Activated B cell treated with CpG ODN at 0.5 μM for 24 hours (primary cell): ENCODE measurements around the gene KIAA1671. TPM values are rescaled to one million over a fixed set of nuclear protein-coding genes. Genes with fewer than 3 reads are reported as not detected.

Experiments
- ATAC-seq: fragments of 200-7000 bp; cut with Tn5 transposase; one replicate; pipeline ENCODE4 v1.10.0; 2021; ENCODE audit warnings: low read depth, mild to moderate bottlenecking, moderate library complexity
- CTCF ChIA-PET: fragments of 350-600 bp; sonication (Branson Sonifier 250); formaldehyde crosslinking; loops from one replicate; lab custom pipeline; 2021; ENCODE audit warnings: antibody characterized with exemption; lab: Charles Lee
- POLR2A ChIA-PET: fragments of 350-600 bp; sonication (Branson Sonifier 250); formaldehyde crosslinking; loops from one replicate; lab custom pipeline; 2021; ENCODE audit warnings: antibody characterized with exemption; lab: Charles Lee
- DNase-seq: peaks from one replicate; pipeline ENCODE4 v3.0.0; 2022
- H3K27ac Mint-ChIP-seq: one replicate; pipeline ENCODE4 v1.8.0; 2020; ENCODE audit warnings: mixed read lengths
- H3K27me3 Mint-ChIP-seq: one replicate; pipeline ENCODE4 v1.8.0; 2021; ENCODE audit warnings: mixed read lengths
- H3K36me3 Mint-ChIP-seq: one replicate; pipeline ENCODE4 v1.8.0; 2021; ENCODE audit warnings: low read depth, mixed read lengths
- H3K4me1 Mint-ChIP-seq: one replicate; pipeline ENCODE4 v1.8.0; 2021; ENCODE audit warnings: mixed read lengths
- H3K4me3 Mint-ChIP-seq: one replicate; pipeline ENCODE4 v1.8.0; 2020; ENCODE audit warnings: mild to moderate bottlenecking, mixed read lengths
- H3K9me3 Mint-ChIP-seq: one replicate; pipeline ENCODE4 v1.8.0; 2020; ENCODE audit warnings: mixed read lengths
- intact Hi-C: fragments of 100-400 bp; cut with micrococcal nuclease; formaldehyde crosslinking; loops from one replicate; pipeline ENCODE4 v1.15.1; 2024
- total RNA-seq: library from RNA; stranded (reverse); gene quantifications from 2 replicates; pipeline ENCODE4 v1.2.3, GENCODE V29; 2022
- TF ChIP-seq, protein P1 (sequence below): fragments of 200-600 bp; IDR thresholded peaks from one replicate; pipeline ENCODE4 v1.8.0; 2022; ENCODE audit warnings: antibody characterized with exemption, mild to moderate bottlenecking

The KIAA1671 gene
- total RNA-seq, 1 donor from 2014 or later = 0.04 TPM

DNA sequence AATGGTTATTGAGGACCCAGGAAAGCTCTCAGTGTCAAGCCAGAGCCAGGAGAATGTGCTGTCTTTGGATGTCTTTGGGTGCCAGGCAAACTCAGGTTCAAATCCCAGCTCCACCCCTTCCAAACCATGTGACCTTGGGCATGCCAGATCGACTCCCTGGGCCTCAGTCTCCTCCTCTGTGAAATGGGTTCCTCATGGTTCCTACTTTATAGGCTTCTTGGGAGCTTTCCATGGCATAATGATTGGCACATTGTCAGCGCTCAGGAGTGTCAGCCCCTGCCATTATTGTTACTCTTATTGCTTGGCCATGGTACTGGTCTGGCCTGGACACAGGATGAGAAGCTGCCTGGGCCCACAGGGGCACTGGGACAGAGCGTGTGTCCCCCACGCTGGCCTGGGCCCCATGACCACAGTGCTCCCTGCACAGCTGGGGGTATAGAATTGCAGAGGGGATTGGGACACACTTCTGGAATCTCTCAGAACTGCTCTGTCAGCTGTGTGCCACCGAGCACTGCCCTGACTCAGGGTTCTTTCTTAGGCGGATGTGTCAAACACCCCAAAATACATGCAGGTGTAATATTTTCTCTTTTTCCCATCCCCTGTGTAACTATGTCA lies 209.5 kb downstream of the KIAA1671 start:
- POLR2A ChIA-PET = no interaction called here
- no peak overlapping the region for H3K4me3 Mint-ChIP-seq

DNA sequence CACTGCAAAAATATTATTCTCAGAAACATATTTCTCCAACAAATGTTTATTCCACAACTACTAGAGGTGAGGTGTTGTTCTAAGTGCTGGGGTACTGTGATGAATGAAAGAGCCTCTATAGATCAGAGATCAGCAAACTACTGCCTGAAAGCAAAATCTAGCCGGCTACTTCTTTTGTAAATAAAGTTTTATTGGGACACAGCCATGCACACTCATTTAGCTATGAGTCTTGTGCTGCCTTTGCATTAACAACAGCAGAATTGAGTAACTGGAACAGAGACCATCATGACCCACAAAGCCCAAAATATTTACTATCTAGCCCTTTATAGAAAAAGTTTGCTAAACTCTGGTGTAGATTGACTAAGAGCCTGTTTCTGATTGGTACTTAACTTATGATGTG lies 210.0 kb downstream of the KIAA1671 start:
- DNase-seq (no peak), ATAC-seq (no peak)
- TF ChIP-seq, protein P1, sequence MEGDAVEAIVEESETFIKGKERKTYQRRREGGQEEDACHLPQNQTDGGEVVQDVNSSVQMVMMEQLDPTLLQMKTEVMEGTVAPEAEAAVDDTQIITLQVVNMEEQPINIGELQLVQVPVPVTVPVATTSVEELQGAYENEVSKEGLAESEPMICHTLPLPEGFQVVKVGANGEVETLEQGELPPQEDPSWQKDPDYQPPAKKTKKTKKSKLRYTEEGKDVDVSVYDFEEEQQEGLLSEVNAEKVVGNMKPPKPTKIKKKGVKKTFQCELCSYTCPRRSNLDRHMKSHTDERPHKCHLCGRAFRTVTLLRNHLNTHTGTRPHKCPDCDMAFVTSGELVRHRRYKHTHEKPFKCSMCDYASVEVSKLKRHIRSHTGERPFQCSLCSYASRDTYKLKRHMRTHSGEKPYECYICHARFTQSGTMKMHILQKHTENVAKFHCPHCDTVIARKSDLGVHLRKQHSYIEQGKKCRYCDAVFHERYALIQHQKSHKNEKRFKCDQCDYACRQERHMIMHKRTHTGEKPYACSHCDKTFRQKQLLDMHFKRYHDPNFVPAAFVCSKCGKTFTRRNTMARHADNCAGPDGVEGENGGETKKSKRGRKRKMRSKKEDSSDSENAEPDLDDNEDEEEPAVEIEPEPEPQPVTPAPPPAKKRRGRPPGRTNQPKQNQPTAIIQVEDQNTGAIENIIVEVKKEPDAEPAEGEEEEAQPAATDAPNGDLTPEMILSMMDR = no peak
- Mint-ChIP-seq H3K9me3 (no peaks in the 10 kb centered on the region), H3K4me3 (no peak overlapping the region), H3K36me3 (no peaks in the 10 kb centered on the region), H3K27me3 (peaks cover 4% of the 10 kb centered on the region), H3K4me1 (no peaks in the 10 kb centered on the region), H3K27ac (no peak overlapping the region)
- CTCF ChIA-PET = no interaction called here
- POLR2A ChIA-PET = no interaction called here
- intact Hi-C loops = no loop called here

More for the DNA sequence above, 209.5 kb downstream of the KIAA1671 start:
- no peaks in the 10 kb centered on the region for H3K4me1 Mint-ChIP-seq
- H3K36me3 Mint-ChIP-seq = no peaks in the 10 kb centered on the region
- CTCF ChIA-PET = no interaction called here
- TF ChIP-seq, protein P1 = no peak
- no peaks in the 10 kb centered on the region for H3K9me3 Mint-ChIP-seq
- no peak overlapping the region for H3K27ac Mint-ChIP-seq
- DNase-seq (no peak), ATAC-seq (no peak)
- intact Hi-C loops = no loop called here
- H3K27me3 Mint-ChIP-seq = peaks cover 4% of the 10 kb centered on the region

DNA sequence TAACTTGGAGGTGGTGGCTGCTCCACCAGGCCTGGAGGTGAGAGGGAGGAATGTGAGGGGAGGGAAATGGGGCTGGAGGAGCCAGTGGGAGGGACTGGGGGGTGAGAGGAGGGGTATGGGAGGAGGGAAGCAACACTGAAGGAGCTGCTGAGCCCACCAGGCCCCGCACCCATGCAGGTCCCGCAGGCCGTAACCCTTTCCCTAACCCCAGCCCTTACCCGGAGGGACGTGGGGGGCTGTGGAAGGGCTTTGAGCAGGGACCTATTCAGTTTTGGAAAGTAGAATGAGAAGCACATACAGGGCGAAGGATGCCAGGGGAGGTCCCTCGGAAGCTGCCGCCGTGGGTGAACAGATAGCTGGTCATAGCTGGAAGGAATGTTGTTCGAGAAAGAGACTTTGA lies 213.3 kb downstream of the KIAA1671 start:
- no peak overlapping the region for H3K4me3 Mint-ChIP-seq

DNA sequence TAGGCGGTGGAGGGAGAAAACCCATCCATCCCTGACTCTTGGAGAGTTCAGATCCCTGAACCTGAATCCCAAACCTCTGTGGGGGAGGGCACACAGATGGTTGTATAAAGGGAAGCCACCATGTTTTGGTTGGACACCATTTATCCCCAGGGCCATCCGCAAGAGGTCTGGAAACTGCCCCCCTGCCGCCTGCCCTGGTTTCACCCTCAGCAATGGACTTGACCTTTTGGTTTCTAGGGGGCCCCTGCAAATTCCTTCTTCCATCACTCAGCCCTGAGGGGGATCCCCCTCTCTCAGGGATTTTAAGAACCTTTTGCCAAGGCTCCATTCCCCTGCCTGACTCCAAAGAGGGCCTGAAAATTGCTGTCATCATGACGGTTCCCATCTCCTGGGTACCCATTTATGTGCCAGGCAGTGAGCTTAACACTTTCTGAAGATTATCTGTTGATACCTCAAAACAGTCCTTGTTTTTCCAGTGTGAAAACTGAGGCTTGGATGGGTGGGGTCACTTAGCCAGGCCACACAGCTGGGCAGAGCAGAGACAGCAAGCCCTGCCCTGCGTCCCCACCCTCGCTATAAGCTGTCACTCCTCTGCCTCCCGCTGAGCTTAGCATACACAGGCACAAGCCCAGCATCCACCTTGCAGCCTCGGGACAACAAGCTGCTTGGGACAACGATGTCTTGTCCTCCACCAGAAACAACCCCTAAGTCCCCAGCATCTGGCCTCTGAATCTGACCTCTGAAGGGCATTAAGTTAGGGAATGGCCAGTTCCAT lies 213.9 kb downstream of the KIAA1671 start:
- H3K27ac Mint-ChIP-seq = no peak overlapping the region
- TF ChIP-seq, protein P1 = no peak
- no peaks in the 10 kb centered on the region for H3K4me1 Mint-ChIP-seq
- no peaks in the 10 kb centered on the region for H3K36me3 Mint-ChIP-seq
- H3K4me3 Mint-ChIP-seq = no peak overlapping the region
- peaks cover 2% of the 10 kb centered on the region for H3K27me3 Mint-ChIP-seq
- ChIA-PET CTCF (no interaction called here), POLR2A (no interaction called here)
- no peak for DNase-seq
- intact Hi-C loops = no loop called here
- H3K9me3 Mint-ChIP-seq = no peaks in the 10 kb centered on the region
- no peak for ATAC-seq

More for the DNA sequence above, 213.3 kb downstream of the KIAA1671 start:
- Mint-ChIP-seq H3K4me1 (no peaks in the 10 kb centered on the region), H3K36me3 (no peaks in the 10 kb centered on the region), H3K27me3 (peaks cover 4% of the 10 kb centered on the region), H3K9me3 (no peaks in the 10 kb centered on the region), H3K27ac (no peak overlapping the region)
- ChIA-PET CTCF (no interaction called here), POLR2A (no interaction called here)
- intact Hi-C loops = no loop called here
- TF ChIP-seq, protein P1 = no peak
- ATAC-seq (no peak), DNase-seq (no peak)

DNA sequence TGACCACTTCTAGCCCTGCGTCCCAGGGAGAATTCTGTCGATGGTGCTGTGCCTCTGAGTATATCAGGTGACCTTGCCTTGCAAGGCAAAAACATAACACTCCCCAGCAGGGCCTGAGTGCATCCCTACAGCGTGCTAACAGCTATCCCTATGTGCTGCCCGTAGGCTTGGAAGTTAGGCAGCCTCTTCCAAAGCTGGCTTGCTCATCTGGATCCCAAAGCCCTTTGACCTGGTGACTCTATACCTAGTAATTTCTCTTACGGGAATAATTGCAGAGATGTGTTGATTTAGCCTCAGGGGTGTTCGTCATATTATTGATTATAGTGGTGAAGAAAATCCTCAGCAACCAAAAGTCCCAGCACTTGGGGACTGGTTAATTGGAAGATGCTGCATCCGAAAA lies 214.6 kb downstream of the KIAA1671 start:
- ChIA-PET CTCF (no interaction called here), POLR2A (no interaction called here)
- no peaks in the 10 kb centered on the region for H3K36me3 Mint-ChIP-seq
- peaks cover 2% of the 10 kb centered on the region for H3K27me3 Mint-ChIP-seq
- H3K4me3 Mint-ChIP-seq = no peak overlapping the region
- no peak overlapping the region for H3K27ac Mint-ChIP-seq
- intact Hi-C loops = no loop called here
- no peak for DNase-seq
- H3K9me3 Mint-ChIP-seq = no peaks in the 10 kb centered on the region
- no peaks in the 10 kb centered on the region for H3K4me1 Mint-ChIP-seq
- TF ChIP-seq, protein P1 = no peak
- ATAC-seq = no peak
